ENCODE measurements around the gene ORC4.
"Not testable (repeated sequence)": the region's sequence is repeated elsewhere in the genome, so short reads cannot be mapped to it uniquely, and the experiment has no call there.

ORC4 gene

DNA sequence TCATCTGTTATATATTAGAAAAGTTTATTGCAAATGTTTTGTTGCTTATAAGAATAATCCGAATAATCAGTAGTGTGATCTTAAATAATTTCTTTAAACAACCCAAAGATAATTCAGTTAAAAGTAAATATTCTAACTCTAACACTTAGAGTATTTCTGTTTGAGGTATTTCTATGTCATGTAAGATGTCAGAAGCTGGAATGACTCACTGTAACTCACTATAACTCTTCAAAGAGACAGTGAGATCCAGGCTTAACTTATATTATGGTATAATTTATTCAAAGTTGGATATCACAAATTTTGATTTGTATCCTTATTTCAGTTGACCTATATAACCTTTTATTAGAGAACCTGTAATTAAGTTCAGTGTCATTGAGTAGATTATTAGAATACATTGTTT is 7.3 kb upstream of the ORC4 start:
- Mint-ChIP-seq H3K4me3 (no peak overlapping the region), H3K36me3 (ENCODE audit: low read depth) (peaks cover 2% of the 10 kb centered on the region), H3K27me3 (ENCODE audit: low read depth) (no peaks in the 10 kb centered on the region), H3K9me3 (no peaks in the 10 kb centered on the region), H3K27ac (no peak overlapping the region), H3K4me1 (ENCODE audit: low read depth) (peaks cover 20% of the 10 kb centered on the region)

- H3K9me3 Mint-ChIP-seq, result no peaks in the 10 kb centered on the region
- no peak overlapping the region for H3K27ac Mint-ChIP-seq
- no peaks in the 10 kb centered on the region for H3K27me3 Mint-ChIP-seq (ENCODE audit: low read depth)
- peaks cover 2% of the 10 kb centered on the region for H3K36me3 Mint-ChIP-seq (ENCODE audit: low read depth)
- no peak overlapping the region for H3K4me3 Mint-ChIP-seq
- H3K4me1 Mint-ChIP-seq (ENCODE audit: low read depth), result peaks cover 23% of the 10 kb centered on the region
These were observed 6.0 kb upstream of the ORC4 start for GRCh38 chr2:148026573-148026972.

DNA sequence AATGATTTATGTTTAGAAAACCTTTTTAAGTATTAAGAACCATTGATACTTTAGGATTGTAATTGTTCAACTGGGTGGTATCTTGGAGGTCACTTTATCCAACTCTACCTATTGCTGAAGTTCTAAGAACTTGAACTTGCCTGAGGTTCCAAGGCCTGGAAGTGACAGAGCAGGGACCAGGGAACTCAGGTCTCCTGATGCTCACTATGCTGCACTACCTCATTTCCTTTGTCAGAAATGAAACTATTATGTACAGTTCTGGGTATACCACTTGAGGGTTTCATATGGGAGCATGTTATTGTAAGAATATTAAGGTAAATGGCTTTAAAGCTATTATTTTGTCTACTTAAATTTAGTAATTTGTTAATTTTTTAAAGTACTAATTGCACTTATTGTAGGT is 3.3 kb upstream of the ORC4 start:
- H3K36me3 Mint-ChIP-seq (ENCODE audit: low read depth), result peaks cover 5% of the 10 kb centered on the region
- peak overlapping the region; percentile 100 for H3K4me3 Mint-ChIP-seq
- peaks cover 25% of the 10 kb centered on the region for H3K4me1 Mint-ChIP-seq (ENCODE audit: low read depth)
- H3K9me3 Mint-ChIP-seq, result no peaks in the 10 kb centered on the region
- peak overlapping the region; percentile 93 for H3K27ac Mint-ChIP-seq
- no peaks in the 10 kb centered on the region for H3K27me3 Mint-ChIP-seq (ENCODE audit: low read depth)

DNA sequence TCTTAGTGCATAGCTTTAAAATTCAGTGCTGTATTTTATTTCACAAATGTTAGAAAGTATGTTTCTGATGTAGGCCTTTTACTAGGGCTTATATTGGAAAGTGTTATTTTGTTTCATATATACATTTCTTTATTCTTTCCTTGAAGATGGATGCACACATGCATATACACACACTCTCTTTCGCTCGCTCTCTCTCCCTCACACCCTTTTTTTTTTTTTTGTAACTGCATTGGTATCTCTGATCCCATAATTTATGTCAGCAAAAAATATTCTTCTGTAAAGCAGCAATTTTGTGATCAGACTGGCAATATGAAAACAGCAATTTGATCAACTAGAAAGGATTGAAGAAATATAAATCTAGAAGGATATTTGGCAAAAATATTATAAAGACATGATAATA is 2.3 kb upstream of the ORC4 start:
- H3K36me3 Mint-ChIP-seq (ENCODE audit: low read depth), result peaks cover 5% of the 10 kb centered on the region
- peak overlapping the region; percentile 100 for H3K4me3 Mint-ChIP-seq
- no peaks in the 10 kb centered on the region for H3K27me3 Mint-ChIP-seq (ENCODE audit: low read depth)
- peak overlapping the region; percentile 60 for H3K27ac Mint-ChIP-seq
- peaks cover 32% of the 10 kb centered on the region for H3K4me1 Mint-ChIP-seq (ENCODE audit: low read depth)
- H3K9me3 Mint-ChIP-seq, result no peaks in the 10 kb centered on the region

DNA sequence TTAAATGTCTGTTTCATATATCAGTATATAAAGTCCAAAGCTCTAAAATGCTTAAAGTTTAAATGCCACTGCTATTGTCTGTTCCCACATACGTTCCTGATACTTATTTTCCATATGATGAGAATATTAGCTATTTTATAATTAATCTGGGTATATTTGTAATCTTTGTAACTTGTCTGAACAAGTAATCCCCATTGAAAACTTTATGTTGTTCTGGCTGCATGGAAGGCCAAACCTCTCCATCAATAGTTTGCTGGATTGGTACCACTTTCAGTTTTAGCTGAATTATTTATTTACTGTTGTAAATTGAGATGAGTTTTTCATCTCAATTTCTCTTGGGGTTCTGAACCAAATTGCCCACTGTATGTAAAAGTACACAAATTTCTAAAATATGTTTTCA is 1.8 kb upstream of the ORC4 start:
- Mint-ChIP-seq H3K36me3 (ENCODE audit: low read depth) (peaks cover 5% of the 10 kb centered on the region), H3K27me3 (ENCODE audit: low read depth) (no peaks in the 10 kb centered on the region), H3K27ac (peak overlapping the region; percentile 99), H3K4me1 (ENCODE audit: low read depth) (peaks cover 35% of the 10 kb centered on the region), H3K4me3 (peak overlapping the region; percentile 100), H3K9me3 (no peaks in the 10 kb centered on the region)

- Mint-ChIP-seq H3K9me3 (no peaks in the 10 kb centered on the region), H3K4me1 (ENCODE audit: low read depth) (peaks cover 35% of the 10 kb centered on the region), H3K27me3 (ENCODE audit: low read depth) (no peaks in the 10 kb centered on the region)
These were observed 1.3 kb upstream of the ORC4 start for GRCh38 chr2:148021886-148022285.

GRCh38 chr2:148021059-148021861 is 723 bp upstream of the ORC4 start, which contains the start of gene MBD5:
MBD5 (plus strand) TSS chr2:148021091.
- H3K36me3 Mint-ChIP-seq (ENCODE audit: low read depth), result peaks cover 7% of the 10 kb centered on the region
- no peaks in the 10 kb centered on the region for H3K9me3 Mint-ChIP-seq
- peak within 1 kb of the TSS; percentile 99 for H3K27ac Mint-ChIP-seq
- no peaks in the 10 kb centered on the region for H3K27me3 Mint-ChIP-seq (ENCODE audit: low read depth)
- H3K4me3 Mint-ChIP-seq, result peak within 1 kb of the TSS; percentile 100
- H3K4me1 Mint-ChIP-seq (ENCODE audit: low read depth), result peaks cover 35% of the 10 kb centered on the region

More at GRCh38 chr2:148021886-148022285, 1.3 kb upstream of the ORC4 start:
- peaks cover 5% of the 10 kb centered on the region for H3K36me3 Mint-ChIP-seq (ENCODE audit: low read depth)
- peak overlapping the region; percentile 100 for H3K4me3 Mint-ChIP-seq
- H3K27ac Mint-ChIP-seq, result peak overlapping the region; percentile 99

GRCh38 chr2:148014616-148015015 is 5.9 kb downstream of the ORC4 start:
- Mint-ChIP-seq H3K4me3 (no peak overlapping the region), H3K4me1 (ENCODE audit: low read depth) (peaks cover 13% of the 10 kb centered on the region)

GRCh38 chr2:148013876-148014275 is 6.7 kb downstream of the ORC4 start:
- Mint-ChIP-seq H3K4me1 (ENCODE audit: low read depth) (peaks cover 12% of the 10 kb centered on the region), H3K36me3 (ENCODE audit: low read depth) (peaks cover 4% of the 10 kb centered on the region), H3K27ac (no peak overlapping the region), H3K27me3 (ENCODE audit: low read depth) (no peaks in the 10 kb centered on the region), H3K4me3 (no peak overlapping the region), H3K9me3 (peaks cover 13% of the 10 kb centered on the region)

More at GRCh38 chr2:148014616-148015015, 5.9 kb downstream of the ORC4 start:
- no peak overlapping the region for H3K27ac Mint-ChIP-seq
- H3K36me3 Mint-ChIP-seq (ENCODE audit: low read depth), result peaks cover 3% of the 10 kb centered on the region
- H3K27me3 Mint-ChIP-seq (ENCODE audit: low read depth), result no peaks in the 10 kb centered on the region
- H3K9me3 Mint-ChIP-seq, result peaks cover 10% of the 10 kb centered on the region

- H3K27me3 Mint-ChIP-seq (ENCODE audit: low read depth); H3K4me3 Mint-ChIP-seq; H3K27ac Mint-ChIP-seq; H3K4me1 Mint-ChIP-seq (ENCODE audit: low read depth): not testable (repeated sequence)
- Mint-ChIP-seq H3K9me3 (peaks cover 25% of the 10 kb centered on the region), H3K36me3 (ENCODE audit: low read depth) (peaks cover 16% of the 10 kb centered on the region)
These were observed 12.1 kb downstream of the ORC4 start for GRCh38 chr2:148008411-148008810.

DNA sequence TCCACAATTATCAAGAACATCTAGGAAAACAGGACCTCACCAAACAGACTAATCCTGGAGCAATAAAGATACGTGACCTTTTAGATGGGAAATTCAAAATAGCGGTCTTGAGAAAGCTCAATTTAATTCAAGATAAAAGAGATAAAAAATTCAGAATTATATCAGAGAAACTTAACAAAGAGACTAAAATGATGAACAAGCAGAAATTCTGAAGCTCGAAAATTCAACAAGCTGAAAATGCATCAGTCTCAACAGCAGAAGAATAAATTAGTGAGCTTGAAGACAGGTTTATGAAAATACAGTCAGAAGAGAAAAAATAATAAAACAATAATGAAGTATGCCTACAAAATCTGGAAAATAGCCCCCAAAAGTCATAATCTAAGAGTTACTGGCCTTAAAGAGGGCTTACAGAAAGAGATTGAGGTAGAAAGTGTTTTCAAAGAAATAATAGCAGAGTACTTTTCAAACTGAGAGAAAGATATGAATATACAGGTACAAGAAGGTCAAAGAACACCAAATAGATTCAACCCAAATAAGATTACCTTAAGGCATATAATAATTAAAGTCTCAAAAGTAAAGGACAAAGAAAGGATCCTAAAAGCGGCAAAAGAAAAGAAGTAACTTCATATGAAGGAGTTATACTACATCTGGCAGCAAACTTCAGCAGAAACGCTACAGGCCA is 13.2 kb downstream of the ORC4 start:
- peaks cover 36% of the 10 kb centered on the region for H3K9me3 Mint-ChIP-seq
- no peak overlapping the region for H3K4me3 Mint-ChIP-seq
- no peak overlapping the region for H3K27ac Mint-ChIP-seq
- no peaks in the 10 kb centered on the region for H3K4me1 Mint-ChIP-seq (ENCODE audit: low read depth)
- H3K36me3 Mint-ChIP-seq (ENCODE audit: low read depth), result peaks cover 22% of the 10 kb centered on the region
- H3K27me3 Mint-ChIP-seq (ENCODE audit: low read depth), result no peaks in the 10 kb centered on the region

DNA sequence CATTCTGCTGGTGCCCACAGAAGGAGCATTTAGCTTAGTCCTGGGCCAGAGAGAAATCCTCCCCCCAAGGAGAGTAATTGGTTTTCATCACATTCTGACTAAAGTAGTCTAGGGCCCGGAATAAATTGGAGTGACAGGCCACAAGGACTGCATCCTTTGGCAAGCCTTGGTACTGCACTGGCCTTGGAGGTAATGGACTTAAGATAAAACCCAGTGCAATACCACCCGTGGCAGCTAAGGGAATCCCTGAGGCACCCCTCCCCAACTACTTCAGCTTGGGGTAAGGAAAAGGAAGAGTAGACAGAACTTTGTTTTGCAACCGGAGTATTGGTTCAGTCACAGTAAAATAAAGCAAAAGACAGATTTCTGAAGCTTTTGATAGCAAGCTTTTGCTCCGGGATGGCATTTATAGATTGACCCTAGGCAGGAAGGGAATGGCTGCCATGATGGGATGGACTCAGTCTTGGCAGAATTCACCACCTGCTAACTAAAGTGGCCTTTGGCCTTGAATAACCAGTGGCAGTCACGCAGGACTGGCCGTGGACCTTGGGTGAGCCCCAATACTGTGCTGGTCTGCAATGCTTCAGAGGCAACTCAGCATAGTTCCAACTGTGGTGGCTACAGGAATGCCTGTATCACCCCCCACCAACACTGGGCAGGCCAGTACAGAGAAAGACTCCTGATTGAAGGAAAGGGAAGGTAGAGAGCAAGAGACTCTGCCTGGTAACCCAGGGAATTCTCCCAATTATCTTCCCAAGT is 14.1 kb downstream of the ORC4 start:
- Mint-ChIP-seq H3K27ac (no peak overlapping the region), H3K36me3 (ENCODE audit: low read depth) (peaks cover 30% of the 10 kb centered on the region), H3K27me3 (ENCODE audit: low read depth) (no peaks in the 10 kb centered on the region), H3K4me1 (ENCODE audit: low read depth) (no peaks in the 10 kb centered on the region), H3K4me3 (no peak overlapping the region), H3K9me3 (peaks cover 45% of the 10 kb centered on the region)

DNA sequence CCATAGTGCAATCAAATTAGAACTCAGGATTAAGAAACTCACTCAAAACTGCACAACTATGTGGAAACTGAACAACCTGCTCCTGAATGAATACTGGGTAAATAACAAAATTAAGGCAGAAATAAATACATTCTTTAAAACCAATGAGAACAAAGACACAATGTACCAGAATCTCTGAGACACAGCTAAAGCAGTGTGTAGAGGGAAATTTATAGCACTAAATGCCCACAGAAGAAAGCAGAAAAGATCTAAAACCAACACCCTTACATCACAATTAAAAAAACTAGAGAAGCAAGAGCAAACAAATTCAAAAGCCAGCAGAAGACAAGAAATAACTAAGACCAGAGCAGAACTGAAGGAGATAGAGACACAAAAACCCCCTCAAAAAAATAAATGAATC is 18.1 kb downstream of the ORC4 start:
- H3K27ac Mint-ChIP-seq; H3K4me1 Mint-ChIP-seq (ENCODE audit: low read depth); H3K4me3 Mint-ChIP-seq; H3K27me3 Mint-ChIP-seq (ENCODE audit: low read depth): not testable (repeated sequence)
- Mint-ChIP-seq H3K9me3 (peaks cover 33% of the 10 kb centered on the region), H3K36me3 (ENCODE audit: low read depth) (peaks cover 28% of the 10 kb centered on the region)

GRCh38 chr2:148000095-148000494 is 20.4 kb downstream of the ORC4 start:
- Mint-ChIP-seq H3K9me3 (peaks cover 40% of the 10 kb centered on the region), H3K27me3 (ENCODE audit: low read depth) (no peaks in the 10 kb centered on the region), H3K4me1 (ENCODE audit: low read depth) (peaks cover 4% of the 10 kb centered on the region), H3K4me3 (no peak overlapping the region), H3K36me3 (ENCODE audit: low read depth) (peaks cover 31% of the 10 kb centered on the region), H3K27ac (no peak overlapping the region)
